Measurements from ENCODE around the gene SLC10A4. TPM values are rescaled to one million over a fixed set of nuclear protein-coding genes. Genes with fewer than 3 reads are reported as not detected.

The SLC10A4 gene
- total RNA-seq, 1 donor from 2014 or later = not detected

DNA sequence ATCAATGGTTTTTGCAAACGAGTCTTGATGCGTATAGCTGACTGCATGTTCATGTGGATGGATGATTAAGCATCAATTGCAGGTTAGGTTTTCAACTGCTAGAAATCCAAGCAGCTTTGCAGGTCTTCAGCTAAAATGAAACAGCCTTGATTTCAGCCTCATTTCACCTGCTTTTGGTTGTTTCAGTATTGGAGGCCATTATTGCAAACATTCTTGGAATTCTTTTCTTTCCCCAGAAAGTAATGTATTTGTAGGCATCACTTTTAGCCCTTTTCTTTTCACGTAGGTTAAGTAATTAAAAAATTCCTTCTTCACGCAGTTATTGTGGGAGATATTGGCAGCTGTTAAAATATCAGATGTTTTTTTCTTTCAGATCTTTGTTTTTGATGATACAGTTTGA is 15.8 kb downstream of the SLC10A4 start:
- no peak overlapping the region for H3K4me3 ChIP-seq (ENCODE audit: low read depth, low read length)
- TF ChIP-seq, protein P1, sequence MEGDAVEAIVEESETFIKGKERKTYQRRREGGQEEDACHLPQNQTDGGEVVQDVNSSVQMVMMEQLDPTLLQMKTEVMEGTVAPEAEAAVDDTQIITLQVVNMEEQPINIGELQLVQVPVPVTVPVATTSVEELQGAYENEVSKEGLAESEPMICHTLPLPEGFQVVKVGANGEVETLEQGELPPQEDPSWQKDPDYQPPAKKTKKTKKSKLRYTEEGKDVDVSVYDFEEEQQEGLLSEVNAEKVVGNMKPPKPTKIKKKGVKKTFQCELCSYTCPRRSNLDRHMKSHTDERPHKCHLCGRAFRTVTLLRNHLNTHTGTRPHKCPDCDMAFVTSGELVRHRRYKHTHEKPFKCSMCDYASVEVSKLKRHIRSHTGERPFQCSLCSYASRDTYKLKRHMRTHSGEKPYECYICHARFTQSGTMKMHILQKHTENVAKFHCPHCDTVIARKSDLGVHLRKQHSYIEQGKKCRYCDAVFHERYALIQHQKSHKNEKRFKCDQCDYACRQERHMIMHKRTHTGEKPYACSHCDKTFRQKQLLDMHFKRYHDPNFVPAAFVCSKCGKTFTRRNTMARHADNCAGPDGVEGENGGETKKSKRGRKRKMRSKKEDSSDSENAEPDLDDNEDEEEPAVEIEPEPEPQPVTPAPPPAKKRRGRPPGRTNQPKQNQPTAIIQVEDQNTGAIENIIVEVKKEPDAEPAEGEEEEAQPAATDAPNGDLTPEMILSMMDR (conservative IDR thresholded peaks at IDR 0.05; ENCODE audit: low read depth, low read length) = no peak
- DNase-seq (ENCODE audit: low read depth) = no peak

DNA sequence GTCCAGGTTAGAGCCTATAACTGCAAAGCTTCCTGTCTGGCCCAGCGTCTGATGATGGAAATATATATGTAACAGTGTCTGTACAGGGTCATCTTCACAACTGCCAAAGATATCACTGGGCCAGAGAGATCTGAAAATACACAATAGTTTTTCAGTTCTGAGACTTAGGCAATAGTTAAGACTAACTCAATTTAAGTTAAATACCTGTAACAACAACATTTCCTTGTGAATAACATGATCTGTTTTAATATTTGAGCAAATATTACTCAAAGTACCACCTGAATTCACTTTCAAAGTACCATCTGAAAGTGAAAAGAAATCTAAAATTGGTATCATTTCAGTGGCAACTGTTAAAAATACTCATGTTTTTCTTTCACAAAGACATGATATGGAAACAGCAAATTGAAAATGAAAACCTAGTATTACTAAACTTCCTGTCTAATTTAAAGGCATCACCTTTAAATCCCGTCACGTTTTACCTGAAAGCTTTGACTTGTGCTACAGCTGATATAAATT is 16.5 kb downstream of the SLC10A4 start:
- DNase-seq (ENCODE audit: low read depth) = no peak

DNA sequence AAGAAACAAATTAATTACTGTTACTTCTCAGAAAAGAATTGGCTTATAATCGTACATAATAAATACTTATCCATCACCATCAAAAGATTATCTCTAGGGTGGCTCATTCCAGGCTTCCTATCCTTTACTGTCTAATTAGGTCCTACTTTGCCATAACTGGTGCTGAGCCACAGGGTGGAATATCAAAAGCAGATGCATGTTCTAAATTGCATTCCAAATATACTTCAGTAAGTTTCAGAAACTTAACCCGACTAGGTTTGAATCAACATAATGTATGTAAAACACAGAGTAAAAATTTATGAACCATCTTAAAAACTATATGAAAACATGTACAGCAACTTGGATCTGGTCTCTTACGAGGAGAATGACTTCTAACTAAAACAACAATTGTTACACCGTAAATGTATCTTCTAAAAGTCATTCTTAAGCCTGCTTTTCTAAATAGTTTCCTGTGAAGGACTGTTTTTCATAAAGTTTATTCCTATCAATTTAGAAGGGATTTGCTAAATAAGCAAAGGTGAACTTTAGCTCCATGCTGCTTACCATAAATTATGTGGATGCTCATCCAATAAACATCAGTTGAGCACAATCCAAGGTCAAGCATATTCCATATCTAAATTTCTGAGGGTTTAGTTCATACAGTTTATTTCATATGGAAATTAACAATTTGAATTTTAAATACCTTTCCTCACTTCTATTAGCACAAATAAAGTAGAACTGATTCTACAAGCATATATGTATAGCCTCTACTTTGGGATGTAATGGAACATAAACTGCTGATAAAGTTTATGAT is 20.3 kb downstream of the SLC10A4 start:
- no peak for DNase-seq (ENCODE audit: low read depth)
- H3K4me3 ChIP-seq (ENCODE audit: low read depth, low read length) = no peak overlapping the region
- TF ChIP-seq, protein P1 (conservative IDR thresholded peaks at IDR 0.05; ENCODE audit: low read depth, low read length) = no peak

More for the DNA sequence above, 16.5 kb downstream of the SLC10A4 start:
- TF ChIP-seq, protein P1 (conservative IDR thresholded peaks at IDR 0.05; ENCODE audit: low read depth, low read length) = no peak
- no peak overlapping the region for H3K4me3 ChIP-seq (ENCODE audit: low read depth, low read length)

DNA sequence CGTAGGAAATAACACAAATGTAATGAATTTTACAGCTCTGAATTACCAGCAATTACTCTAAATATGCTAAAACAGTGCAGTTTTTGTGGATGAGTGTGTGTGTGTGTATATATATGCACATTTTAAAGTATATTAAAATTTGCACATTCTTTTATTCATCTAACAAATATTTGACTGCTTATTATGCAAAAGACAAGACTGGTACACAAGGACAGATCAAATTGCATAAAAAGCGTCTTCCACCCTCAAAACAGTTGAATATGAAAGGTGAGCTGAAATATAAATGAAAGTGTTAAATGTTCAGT is 20.8 kb downstream of the SLC10A4 start:
- TF ChIP-seq, protein P1 (conservative IDR thresholded peaks at IDR 0.05; ENCODE audit: low read depth, low read length) = no peak
- H3K4me3 ChIP-seq (ENCODE audit: low read depth, low read length) = no peak overlapping the region
- DNase-seq (ENCODE audit: low read depth) = no peak

DNA sequence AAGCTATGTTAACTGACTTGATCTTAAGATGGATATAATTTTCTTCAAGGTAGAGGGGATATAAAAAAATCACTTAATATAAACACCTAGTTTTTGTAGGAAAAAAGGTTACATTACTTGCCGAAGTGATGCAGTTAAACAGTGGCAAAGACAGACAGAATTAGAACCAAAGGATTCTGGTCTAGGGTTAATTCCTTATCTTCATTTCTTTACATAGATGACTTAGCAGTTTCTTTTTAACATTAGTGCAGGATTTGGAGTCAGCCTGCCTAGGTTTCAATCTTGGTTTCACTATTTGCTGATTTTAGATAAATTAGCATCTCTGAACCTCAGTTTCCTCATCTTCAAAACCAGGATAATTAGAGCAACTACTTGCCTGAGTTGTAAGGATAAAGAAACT is 21.2 kb downstream of the SLC10A4 start:
- TF ChIP-seq, protein P1 (conservative IDR thresholded peaks at IDR 0.05; ENCODE audit: low read depth, low read length) = no peak
- no peak for DNase-seq (ENCODE audit: low read depth)
- H3K4me3 ChIP-seq (ENCODE audit: low read depth, low read length) = no peak overlapping the region

DNA sequence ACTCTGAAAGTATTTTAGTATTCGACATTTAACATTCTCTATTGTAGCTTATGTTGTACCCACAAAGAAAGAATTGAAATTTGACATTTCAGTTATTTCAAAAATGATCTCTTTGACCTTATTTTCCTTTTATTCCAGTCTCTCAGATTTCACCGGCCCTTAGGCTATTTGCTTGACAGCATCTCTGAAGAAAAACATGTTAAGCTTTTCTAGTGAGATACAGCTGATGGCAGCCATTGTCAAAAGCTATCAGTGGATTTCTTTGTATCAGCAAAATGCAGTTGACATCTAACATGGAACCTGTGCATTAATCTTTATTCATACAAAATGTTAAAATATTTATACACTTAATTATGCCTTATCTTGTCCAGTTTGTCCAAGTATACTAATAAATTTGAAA is 23.6 kb downstream of the SLC10A4 start:
- H3K4me3 ChIP-seq (ENCODE audit: low read depth, low read length) = no peak overlapping the region
- DNase-seq (ENCODE audit: low read depth) = no peak
- TF ChIP-seq, protein P1 (conservative IDR thresholded peaks at IDR 0.05; ENCODE audit: low read depth, low read length) = no peak

DNA sequence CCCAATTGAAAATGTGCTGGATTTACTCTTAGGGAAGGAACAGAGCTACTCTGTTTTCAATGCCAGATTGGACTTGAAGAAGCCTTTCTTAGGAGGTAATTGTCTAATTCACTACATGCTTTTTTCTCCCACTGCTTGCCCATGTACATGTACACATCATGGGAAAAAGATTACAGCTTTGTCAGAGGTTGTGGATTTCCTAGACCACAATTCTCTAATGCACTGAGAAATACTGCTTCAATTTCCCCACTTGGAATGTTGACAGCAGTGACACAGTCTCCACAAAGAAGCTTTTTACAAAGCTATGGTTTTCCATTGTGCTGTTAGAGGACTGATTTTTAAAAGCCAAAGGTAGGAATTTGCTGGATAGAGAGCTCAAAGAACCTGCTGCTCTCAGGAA is 26.4 kb downstream of the SLC10A4 start:
- TF ChIP-seq, protein P1 (conservative IDR thresholded peaks at IDR 0.05; ENCODE audit: low read depth, low read length) = no peak
- DNase-seq (ENCODE audit: low read depth) = no peak
- no peak overlapping the region for H3K4me3 ChIP-seq (ENCODE audit: low read depth, low read length)

Data from epithelial cell of proximal tubule (primary cell).